GDM1 (cell line): Measurements from ENCODE around the gene TCFL5.

Experiments used
- DNase-seq: peaks from one replicate; lab custom pipeline; 2025; lab: John Stamatoyannopoulos, UW

Gene TCFL5

DNA sequence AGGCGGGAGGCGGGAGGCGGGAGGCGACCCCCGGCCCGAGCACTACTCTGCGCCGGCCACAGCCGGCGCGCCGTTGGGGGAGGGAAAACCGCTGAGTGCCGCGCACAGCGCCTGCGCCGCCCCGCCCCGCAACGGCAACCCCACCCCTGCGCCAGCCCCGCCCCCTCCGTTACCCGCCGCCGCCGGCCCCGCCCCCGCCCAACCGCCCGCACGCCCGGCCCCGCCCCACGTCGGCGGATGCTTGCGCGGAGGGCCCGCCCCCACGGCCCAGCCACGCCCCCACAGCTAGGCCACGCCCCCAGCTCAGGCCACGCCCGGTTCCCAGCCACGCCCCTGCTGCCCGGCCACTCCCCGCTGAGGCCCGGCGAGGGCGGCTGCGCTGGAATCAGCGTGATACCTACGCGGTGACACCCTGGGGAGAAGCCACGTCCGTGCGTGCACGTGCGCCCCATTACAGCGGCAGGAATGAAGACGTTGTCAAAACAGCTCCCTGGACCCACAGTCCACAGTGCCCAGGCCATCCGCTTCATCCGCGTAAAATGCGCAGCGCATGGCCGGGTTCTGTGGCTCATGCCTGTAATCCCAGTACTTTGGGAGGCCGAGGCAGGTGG is at the start of gene TCFL5:
TSS of gene TCFL5 (minus strand) at position 97 of the 611 bp plus-strand sequence. CDS start 152 bp downstream, outside the sequence.
- DNase-seq: peak; percentile 78

DNA sequence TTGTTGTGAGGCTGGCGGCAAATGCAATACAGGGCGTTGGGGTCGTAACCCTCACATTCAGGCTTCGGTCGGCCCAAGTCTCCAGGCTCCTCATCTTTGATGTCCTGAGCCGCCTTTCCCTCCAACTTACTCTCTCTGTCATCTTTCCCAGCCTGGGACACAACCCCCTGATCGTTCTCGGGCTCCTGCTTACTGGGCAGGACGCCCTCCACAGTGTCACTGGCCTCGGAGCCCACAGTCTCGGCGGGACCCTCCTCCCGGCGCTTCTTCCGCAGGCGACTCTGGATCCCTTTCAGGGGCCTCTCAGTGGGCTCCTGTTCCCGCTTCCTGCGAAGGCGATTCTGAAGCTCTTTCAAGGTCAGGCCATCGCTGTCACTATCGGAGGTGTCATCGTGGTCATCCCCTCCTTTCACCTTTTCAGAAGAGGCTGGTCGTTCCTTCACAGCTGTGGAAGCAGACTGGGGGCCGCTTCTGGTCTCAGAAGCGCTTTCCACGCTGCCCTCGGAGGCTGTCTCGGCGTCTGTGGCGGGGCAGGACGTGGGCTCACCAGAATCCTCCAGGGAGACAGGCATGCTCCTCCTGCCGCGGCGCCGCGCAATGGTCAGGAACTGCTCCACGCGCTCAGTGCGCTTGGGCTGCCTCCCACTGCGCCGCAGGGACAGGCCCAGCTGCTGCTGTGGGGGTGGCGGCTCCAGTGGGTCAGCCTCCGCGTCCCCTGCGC is 49.3 kb upstream of the TCFL5 start:
- DNase-seq: no peak

DNA sequence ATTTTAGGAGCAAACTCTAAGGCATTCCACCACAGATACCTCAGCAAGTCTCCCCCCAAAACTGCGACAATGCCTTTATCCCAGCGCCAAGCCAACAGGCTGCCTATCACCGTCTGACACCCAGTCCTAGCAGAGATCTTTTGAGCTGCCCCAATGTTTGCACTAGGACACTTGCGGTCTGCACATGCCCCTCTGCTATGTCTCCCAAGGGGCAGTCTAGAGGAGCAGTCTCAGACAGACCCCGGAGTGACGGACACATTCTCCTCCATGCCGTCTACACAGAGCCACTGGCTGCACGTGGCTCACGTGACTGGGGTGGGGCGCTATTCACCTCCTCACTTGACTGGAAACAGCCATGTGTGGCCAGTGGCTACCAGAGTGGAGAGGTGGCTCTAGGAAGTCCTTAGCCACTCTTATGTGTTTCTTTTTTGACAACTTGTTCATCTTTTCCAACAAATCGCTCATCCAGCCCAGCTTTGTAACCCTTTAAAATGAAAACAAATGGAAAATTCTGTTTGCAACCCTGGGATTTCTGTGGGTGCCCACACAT is 48.7 kb upstream of the TCFL5 start:
- no peak for DNase-seq

DNA sequence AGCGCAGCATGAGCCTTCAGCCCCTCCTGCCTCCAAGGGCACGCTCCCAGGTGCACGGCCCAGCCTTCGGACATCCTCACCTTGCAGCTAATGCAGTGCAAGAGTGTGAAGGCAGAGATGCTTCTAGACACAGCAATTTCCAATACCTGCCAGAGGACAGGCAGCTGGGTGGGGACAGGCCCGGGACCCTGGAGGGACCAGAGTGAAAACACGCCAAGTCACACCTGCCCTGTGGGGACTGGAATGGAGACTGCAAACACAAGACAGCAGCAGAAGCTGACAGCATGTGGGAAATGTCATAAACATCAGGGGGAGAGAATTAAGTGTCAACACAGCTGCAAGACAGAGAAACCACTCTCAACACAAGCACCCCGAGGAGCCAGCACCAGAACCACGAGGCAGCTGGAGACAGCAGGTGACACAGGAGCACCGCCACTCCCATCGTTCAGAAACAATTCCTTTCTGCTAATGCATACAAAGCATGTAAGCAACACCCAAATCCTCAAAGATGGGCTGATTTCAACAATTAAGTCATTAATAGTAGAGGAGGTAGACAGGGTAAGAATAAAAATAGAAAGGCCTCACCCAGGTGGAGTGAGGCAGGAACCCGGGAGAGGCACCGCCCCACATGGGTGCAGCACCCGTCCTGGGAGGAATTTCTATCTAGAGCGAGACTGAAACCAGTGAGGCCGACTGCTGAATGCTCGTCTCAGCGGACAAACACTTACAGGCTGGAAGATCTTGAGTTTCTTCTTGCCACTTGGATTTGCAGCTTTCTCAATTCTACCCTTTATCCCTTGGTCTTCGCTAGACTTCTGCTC is 47.6 kb upstream of the TCFL5 start:
- no peak for DNase-seq

DNA sequence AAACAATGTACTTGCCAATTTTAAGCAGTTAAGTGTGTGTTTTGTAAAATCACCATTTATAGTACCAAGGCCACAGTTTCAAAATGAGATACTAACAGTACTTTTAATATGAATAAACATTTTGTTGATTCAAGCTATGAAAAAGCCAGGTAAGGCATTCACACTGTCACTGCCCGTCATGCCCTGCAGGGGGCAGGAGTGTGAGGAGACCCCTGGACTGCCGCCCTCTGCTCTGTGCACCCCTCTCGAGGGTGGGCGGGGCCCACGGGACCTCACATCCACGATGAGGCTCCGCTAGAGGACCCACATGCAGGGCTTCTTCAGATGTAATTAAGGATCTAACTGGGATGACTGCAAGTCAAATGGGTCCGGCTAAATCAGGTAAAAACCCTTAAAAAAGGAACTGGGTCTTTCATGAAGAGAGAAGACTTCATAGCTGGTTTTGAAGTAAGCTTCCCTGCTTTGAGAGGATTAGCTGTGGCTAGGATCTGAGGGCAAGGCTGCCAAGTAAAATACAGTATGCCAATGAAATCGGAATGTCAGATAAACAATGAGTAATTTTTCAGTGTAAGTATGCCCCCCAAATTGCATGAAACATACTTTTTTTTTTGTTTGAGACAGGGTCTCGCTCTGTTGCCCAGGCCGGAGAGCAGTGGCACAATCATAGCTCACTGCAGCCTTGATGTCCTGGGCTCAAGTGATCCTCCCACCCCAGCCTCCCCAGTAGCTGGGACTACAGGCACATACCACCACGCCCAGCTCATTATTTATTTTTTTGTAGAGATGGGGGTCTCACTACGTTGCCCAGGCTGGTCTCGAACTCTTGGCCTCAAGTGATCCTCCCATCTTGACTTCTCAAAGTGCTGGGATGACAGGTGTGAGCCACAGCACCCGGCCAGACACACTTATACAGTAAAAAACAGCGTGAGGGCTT is 46.0 kb upstream of the TCFL5 start:
- DNase-seq: no peak

DNA sequence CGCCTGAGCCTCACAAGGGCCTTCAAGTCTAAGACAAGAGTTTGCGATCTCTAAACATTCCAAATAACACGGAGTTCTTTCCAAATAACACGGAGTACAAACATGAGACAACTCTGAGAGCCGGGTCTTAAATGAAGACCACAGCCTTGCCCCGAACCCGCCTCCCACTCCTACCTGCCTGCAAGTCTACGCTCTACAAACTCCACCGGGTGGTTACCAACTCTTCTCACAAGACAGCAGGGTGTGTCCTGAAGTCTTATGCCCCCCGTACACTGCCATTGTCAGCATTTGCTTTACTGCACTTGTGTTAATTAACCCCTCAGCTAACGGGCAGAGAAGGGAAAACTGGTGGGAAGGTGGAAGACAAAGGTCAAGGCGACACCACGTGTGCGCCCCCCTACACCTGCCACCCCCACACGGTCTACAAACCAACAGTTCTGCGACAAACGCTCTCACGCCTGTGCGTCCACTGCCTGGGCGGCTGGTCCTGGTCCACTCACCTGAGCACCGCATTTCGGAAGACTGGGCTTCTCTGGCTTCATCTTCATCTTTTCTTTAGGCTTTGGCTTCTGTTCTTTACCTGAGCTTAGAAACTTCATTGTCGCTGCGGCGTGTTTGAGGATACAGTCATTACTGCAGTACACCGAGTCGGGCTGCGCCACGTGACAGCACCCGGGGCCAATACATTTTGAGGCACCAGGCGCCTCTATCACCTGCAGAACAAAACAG is 45.2 kb upstream of the TCFL5 start:
- no peak for DNase-seq

DNA sequence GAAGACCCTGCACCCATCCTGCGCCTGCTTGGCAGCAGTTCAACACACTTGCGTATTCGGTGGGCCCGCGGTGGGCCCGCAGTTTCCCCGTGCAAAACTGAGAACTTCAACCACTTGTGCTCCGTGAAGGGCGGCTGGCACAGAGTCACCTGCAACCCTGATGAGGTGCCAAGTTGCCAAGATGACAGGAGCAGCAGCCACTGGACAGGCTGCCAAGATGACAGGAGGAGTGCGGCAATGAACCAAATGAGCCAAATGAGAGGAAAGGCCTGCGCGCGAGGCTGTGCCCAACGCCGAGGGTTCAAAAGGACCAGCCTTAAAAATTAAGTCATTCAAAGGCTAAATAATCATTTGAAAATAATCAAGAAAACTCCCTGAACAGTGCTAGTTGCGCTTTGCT is 44.6 kb upstream of the TCFL5 start:
- no peak for DNase-seq

DNA sequence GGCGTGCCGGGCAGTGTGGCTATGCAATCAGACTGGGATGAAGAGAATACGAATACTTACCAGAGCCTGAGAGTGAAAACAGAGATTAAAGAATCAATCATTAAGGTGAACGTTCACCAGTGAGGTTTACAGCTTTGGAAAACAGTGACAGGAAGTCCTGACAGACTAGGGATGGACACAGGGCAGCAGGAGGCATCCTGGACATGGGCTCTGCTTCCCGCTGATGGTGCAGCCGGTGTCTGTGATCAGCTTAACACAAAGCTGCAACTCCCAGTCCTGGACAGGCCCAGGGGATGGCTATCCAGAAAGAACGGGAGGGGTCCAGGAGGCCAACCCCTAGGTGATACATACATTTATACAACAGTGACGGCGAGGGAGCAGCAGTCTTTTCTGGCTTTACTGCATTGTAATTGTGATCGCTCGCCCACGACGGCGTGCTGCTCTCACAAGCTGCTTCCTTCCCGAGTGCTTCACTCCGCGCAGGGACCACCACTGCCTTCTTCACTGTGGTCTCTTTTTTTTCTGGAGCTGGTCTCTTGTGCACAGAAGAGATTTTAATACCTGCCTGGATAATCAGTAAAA is 44.0 kb upstream of the TCFL5 start:
- no peak for DNase-seq

DNA sequence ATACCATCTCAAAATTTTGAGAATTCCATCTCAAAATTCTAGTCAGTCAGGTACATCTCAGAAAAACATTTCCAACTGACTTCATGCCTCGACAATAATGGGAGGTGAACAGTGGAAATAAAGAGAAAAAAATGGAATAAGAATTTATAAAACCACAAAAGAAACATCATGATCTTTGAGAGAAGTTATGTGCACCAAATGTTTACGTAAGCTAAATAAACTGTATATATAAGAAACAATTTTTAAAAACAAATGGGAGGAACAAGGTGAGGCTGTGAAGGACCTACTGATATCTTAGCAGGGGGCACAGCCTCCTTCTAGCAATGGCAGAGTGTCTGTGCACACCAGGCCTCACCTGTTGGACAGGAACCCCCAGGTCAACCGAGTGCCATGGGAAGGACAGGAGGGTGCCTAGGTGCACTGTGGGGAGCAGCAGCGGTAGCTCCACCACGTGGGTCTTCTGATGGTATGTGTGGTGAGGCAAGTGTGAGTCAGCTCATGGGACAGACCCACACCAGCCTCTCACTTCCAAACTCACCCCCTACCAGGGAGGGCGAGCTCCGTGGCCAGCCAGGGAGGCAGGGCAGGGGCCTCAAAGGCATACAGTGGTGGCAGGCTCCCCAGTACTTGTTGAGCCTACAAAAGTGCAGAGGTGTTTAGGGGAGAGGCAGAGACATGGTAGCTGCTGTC is 41.4 kb upstream of the TCFL5 start:
- DNase-seq: no peak

DNA sequence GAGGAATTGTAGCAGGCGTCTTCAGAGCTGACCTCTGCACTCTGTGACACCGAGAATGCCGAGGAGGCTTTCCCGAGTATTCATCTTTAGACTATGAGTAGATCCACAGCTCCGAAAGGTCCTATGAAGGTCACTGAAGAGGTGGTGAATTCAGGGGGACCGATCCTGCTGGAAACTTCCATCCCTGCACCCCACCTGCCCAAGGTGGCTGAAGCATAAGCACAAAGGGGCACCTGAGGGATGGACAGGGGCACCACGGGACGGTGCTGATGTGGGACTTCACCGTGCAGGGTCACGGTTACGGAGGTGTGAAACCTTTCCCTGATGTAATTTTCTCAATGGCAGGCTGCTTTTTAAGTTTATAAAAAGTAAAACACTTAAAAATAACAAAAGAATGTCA is 40.3 kb upstream of the TCFL5 start:
- no peak for DNase-seq

DNA sequence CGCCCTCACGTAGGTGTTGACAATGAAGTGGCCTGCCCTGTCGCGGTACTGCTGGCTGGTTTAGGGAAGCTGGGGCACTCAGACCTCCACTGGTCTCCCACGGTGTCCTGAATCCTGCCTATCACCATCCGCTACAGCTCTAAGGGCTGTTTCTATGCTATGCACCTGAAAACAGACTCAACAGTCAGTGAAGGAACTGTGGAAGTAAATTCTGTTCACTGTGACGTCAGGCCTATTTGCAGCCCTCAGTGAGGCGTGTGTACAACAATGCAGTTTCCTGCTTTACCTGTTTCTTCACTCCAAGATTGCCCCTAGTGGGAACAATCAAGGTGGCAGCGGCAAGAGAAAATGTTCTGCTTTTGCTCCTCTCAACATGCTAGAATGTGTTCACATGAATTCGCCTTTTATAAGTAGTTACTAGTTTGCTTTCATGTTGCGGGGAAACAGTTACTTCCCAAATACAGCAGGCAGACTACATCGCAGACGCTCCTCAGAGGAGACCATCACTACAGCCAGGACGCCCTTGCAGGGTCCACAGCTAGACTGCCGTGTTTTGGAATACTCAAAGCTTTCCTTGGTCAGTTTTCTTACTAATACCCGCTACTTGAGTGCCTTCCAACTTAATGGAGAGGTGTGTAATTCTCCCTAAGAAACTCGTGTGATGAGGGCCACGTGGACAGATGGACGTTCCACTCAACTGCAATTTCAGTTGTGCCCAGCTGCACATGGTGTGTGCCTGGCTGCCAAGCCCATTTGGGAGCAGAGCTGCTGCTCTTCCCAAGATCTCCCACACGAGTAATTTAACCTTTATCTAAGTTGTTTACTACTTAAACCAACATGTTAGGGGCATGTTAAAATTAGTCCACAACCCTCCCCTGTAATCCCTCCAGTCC is 39.3 kb upstream of the TCFL5 start:
- DNase-seq: no peak

DNA sequence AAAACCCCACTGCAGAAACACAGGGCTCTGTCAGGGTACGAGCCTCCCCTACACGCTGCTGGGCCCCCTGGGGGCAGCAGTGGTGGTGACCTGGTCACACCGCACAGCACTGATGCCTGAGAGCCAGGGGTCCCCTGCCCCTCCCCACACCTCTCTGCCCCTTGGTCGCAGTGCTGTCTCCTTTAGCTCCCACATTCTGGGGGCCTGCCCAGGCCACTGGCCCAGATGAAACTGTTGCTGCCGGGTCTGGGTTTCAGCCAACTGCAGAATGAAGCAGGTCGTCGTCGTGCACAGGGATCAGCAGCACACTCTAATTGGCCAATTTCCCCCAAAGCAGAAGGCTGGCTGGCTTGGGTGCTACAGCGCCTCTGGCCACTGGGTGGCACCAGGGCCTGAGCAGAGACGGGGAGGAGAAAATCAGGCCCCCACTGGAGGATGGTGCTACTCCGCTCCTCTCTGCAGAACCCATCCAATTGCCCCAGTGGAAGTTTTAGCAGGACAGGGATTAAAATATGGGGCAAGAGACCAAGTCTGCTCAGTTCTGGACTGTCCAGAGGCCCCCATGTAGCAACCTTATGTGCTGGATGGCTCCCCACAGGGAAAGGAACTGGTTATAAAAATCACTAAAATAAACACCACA is 38.5 kb upstream of the TCFL5 start:
- peak; percentile 31 for DNase-seq

DNA sequence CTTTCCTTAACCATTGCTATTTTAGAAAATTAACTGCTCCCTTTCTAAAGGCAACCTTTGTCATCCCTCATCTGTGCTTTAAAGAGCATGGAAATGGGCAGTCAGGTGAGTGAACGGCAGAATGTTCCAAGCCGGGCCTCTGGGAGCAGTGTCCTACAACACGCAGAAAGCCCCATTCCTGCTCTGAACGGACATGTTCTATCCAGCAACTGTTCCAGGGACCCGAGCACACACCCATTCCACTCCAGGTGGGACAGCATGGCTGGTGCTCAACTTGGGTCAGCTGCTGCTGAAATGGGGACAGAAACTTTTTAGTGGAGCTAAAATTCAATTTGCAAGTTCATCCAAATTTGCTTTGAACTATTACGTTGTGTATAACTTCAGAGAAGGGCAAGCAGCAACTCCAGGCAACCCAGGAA is 38.0 kb upstream of the TCFL5 start:
- DNase-seq: no peak

DNA sequence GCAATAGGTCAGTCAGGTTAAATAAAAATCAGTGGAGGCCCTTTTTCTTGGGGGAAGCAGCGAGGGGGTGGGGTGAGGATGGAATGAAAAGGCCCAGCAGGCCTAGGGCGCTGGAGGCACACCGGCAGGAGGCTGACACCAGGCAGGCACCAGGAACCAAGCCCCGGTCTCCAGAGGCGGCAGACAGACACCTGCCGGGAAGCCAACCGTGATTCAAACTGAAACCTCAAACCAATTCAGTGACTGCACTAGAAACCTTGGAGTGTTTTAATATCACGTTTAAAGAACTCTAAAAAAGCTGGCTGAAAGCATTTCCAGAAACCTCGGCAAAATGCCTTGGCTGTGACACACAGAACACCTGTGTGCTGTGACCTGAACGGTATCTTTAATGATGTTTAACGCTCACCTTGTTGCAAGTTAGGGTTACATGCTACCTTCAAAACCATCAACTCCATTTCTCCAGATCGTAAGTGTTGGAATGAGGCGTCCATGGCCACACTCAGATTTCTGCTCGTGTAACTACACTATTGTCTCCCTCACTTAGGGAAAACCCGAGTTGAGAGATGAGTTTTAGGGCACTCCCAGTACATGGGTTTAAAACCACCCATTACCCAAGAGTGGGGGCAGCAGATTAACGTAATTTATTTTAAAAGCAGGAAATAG is 37.5 kb upstream of the TCFL5 start:
- no peak for DNase-seq

DNA sequence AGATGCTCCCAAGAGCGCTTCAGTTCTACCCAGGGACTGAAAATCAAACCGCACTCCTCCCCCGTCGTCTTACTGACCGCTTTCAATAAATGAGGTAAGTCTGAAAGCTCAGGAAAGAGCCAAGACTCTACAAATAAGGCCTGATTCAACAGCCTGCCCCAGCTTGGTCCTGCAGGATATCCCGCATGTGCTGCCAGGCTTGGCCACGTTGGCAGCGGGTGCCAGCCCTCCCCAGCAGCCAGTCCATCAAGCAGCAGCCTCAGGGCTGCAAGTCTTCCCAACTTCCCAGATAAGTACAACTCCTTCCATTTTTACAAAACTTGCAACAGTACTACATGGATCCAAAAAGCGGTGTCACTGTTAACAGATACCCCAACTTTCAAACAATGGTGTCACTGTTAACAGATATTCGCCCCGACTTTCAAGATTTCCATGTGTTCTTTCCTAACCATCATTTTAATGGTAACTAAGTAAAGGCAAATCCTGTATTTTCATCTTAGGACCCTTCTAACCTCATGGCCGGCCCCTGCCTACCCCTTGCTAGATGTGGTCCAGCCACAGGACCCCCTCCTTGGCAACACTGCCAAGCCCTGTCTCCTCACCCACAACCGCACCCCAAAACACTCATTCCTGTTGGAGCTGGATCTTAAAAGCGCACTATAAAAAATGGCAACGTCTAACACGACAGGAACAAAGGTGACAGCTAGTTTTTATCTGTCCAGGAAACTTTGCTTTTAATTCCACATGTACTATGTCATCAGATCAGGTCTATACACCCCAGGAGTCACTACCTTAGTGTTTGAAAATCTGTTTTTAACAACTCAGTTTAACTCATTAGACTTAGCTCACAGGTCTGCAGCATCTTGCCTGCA is 36.7 kb upstream of the TCFL5 start:
- no peak for DNase-seq

DNA sequence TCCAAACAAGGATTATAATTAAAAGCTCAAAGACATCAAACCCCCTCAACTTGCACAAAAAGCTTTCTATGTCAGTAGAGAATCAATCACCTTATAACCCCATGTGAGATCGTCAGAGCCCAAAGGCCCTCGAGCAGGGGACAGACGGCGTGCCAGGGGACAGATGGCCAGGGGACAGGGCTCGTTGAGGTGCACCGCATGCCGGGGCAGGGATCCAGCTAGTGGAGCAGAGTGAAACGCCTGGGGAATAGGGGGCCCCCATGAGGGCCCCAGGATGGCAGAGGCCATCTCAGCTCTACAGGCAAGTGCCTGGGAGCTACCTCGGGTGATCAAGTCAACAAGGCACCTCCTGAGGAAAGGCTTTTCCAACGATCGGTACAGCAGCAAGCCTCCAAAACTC is 36.0 kb upstream of the TCFL5 start:
- DNase-seq: no peak

DNA sequence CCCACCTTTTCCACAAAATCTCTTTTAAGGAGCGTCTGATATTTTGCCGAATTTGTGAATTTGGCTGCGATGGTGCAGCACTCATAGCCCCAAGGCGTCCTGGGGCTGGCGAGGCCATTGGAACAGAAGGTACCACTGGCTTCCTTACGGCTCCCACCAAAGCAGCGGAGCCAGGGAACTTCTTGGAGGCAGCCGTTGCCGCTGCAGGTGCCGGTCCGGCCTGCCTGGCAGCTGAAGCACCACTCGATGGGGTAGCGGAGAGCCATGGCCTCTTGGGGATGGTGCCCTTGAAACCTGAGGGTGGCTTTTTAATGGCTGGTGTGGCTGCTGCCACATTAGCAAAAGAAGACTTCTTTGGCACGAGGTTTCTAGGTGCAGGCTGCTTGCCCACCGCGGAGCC is 34.9 kb upstream of the TCFL5 start:
- DNase-seq: no peak
